Right atrium auricular region (tissue), 2 donors: ENCODE results near the gene PPP2R5C. TPM values are rescaled to one million over a fixed set of nuclear protein-coding genes. Genes with fewer than 3 reads are reported as not detected.

Experiments
- DNase-seq: peaks from one replicate; pipeline ENCODE4 v3.0.0-alpha.2; 2019; ENCODE audit warnings: low spot score
- H3K27ac ChIP-seq, 2 donors: fragments of 200-600 bp; sonication (generic); 1 replicate in 1 of 2; 2 replicates in 1 of 2; pipeline ENCODE4 v1.5.1; 2016 to 2019
- H3K27me3 ChIP-seq, 2 donors: fragments of 200-600 bp; sonication (generic); one replicate each; pipeline versions ENCODE4 v1.5.1 to v1.6.0; 2017 to 2019
- H3K36me3 ChIP-seq: fragments of 200-600 bp; sonication (generic); one replicate; pipeline ENCODE4 v1.5.1; 2016
- H3K4me1 ChIP-seq, 2 donors: fragments of 200-600 bp; sonication (generic); one replicate each; pipeline versions ENCODE4 v1.5.1 to v1.6.0; 2017 to 2019
- H3K4me3 ChIP-seq, 2 donors: fragments of 200-600 bp; sonication (generic); 1 replicate in 1 of 2; 2 replicates in 1 of 2; pipeline ENCODE4 v1.5.1; 2017 to 2019; ENCODE audit warnings: mild to moderate bottlenecking in 1 of 2, moderate library complexity in 1 of 2
- H3K9me3 ChIP-seq, 2 donors: fragments of 200-600 bp; sonication (generic); one replicate each; pipeline ENCODE4 v1.5.1; 2019
- CTCF ChIP-seq, 2 donors: fragments of 200-600 bp; sonication (generic); IDR thresholded peaks; one replicate each; pipeline ENCODE4 v1.5.1; 2019; ENCODE audit warnings: antibody characterized with exemption in 2 of 2
- total RNA-seq, 2 donors: library from RNA; depleted of rRNA; stranded (reverse); fragments of >200 nt; gene quantifications; one replicate each; pipeline ENCODE4 v1.1.0, GENCODE V29; 2016

The PPP2R5C gene
- total RNA-seq, 2 donors from 2014 or later, result 82.2 to 82.9 TPM

DNA sequence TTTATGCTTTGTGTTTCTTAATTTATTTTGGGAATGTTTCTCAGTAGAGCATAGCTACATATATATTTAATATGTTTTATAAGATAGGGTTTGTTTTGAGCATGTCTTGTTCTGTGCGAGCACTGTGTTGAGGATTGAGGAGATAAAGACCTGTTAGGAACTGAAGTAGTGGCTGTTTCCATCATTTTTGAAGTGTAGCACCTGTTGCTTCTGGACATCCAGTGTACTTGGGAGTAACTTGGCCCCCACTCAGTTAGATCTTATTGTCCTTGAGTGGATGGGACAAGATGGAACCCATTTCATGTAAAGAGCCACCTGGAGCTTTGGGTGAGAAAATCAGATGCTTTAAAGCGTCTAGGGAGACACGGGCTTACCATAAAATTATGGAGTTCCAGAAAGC, 8.7 kb downstream of the PPP2R5C start:
- Histone ChIP-seq H3K9me3 (no peaks in the 10 kb centered on the region), H3K4me1 (peaks cover 0 to 11% of the 10 kb centered on the region in 2 donors), H3K36me3 (peaks cover 6% of the 10 kb centered on the region), H3K27ac (no peak overlapping the region), H3K27me3 (no peaks in the 10 kb centered on the region), H3K4me3 (no peak overlapping the region)
- no peak for DNase-seq
- TF ChIP-seq CTCF (IDR thresholded peaks at IDR 0.05), result no peak

GRCh38 chr14:101772770-101773169, 11.3 kb downstream of the PPP2R5C start:
- Histone ChIP-seq H3K9me3 (no peaks in the 10 kb centered on the region), H3K36me3 (no peaks in the 10 kb centered on the region), H3K27ac (no peak overlapping the region), H3K4me1 (peaks cover 0 to 11% of the 10 kb centered on the region in 2 donors), H3K4me3 (no peak overlapping the region), H3K27me3 (no peaks in the 10 kb centered on the region)
- TF ChIP-seq CTCF (IDR thresholded peaks at IDR 0.05), result no peak
- no peak for DNase-seq

GRCh38 chr14:101773378-101773777, 11.9 kb downstream of the PPP2R5C start:
- H3K4me1 ChIP-seq, result peaks cover 0 to 11% of the 10 kb centered on the region in 2 donors
- H3K36me3 ChIP-seq, result no peaks in the 10 kb centered on the region
- no peak for DNase-seq
- no peaks in the 10 kb centered on the region for H3K27me3 ChIP-seq
- H3K4me3 ChIP-seq, result no peak overlapping the region
- no peak for TF ChIP-seq CTCF (IDR thresholded peaks at IDR 0.05)
- no peaks in the 10 kb centered on the region for H3K9me3 ChIP-seq
- H3K27ac ChIP-seq, result no peak overlapping the region

GRCh38 chr14:101774006-101774795, 12.7 kb downstream of the PPP2R5C start:
- Histone ChIP-seq H3K27me3 (no peaks in the 10 kb centered on the region), H3K4me1 (peaks cover 0 to 11% of the 10 kb centered on the region in 2 donors), H3K27ac (no peak overlapping the region), H3K36me3 (no peaks in the 10 kb centered on the region), H3K9me3 (no peaks in the 10 kb centered on the region), H3K4me3 (no peak overlapping the region)
- DNase-seq, result no peak
- TF ChIP-seq CTCF (IDR thresholded peaks at IDR 0.05), result no peak

- Histone ChIP-seq H3K4me3 (no peak overlapping the region), H3K36me3 (no peaks in the 10 kb centered on the region), H3K9me3 (no peaks in the 10 kb centered on the region), H3K27me3 (no peaks in the 10 kb centered on the region), H3K4me1 (peaks cover 0 to 11% of the 10 kb centered on the region in 2 donors), H3K27ac (no peak overlapping the region)
- DNase-seq, result no peak
- no peak for TF ChIP-seq CTCF (IDR thresholded peaks at IDR 0.05)
Measured at GRCh38 chr14:101774814-101775213, 13.3 kb downstream of the PPP2R5C start.

DNA sequence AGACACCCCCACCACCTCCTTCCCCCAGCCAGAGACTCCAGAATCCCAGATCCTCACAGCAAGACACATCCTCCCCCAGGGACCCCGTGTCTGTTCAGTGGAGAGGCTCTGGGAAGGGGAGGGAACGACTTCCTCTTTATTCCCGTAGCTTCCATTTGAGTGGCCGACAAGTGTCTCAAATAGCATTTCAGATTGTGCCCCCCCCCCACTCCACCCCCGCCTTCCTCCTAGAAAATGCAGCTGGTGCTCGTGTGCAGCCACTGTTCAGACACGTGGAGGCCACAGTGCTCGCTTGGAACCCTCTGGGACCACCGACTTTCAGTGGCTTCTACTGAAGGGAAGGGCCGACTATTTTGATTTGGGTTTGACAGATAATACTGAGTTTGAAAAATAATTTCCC, 14.3 kb downstream of the PPP2R5C start:
- Histone ChIP-seq H3K4me1 (peaks cover under 1 to 10% of the 10 kb centered on the region in 2 donors), H3K36me3 (no peaks in the 10 kb centered on the region), H3K27ac (no peak overlapping the region), H3K4me3 (no peak overlapping the region), H3K27me3 (no peaks in the 10 kb centered on the region), H3K9me3 (no peaks in the 10 kb centered on the region)
- TF ChIP-seq CTCF (IDR thresholded peaks at IDR 0.05), result no peak
- no peak for DNase-seq
